B cell (primary cell): Measurements from ENCODE around the gene FBXO42.

Source experiments
- CTCF ChIP-seq: fragments of 200-600 bp; IDR thresholded peaks from one replicate; pipeline ENCODE4 v1.8.0; 2022; ENCODE audit warnings: antibody characterized with exemption, mild to moderate bottlenecking
- EZH2 ChIP-seq: IDR thresholded peaks from 2 replicates; pipeline ENCODE4 v1.6.1; 2012; ENCODE audit warnings: borderline replicate concordance, low read depth, mild to moderate bottlenecking, moderate library complexity, low read length; ENCODE audit not compliant: insufficient read depth, poor library complexity, severe bottlenecking

- TF ChIP-seq CTCF (no peak), EZH2 (no peak)
Measured at GRCh38 chr1:16260814-16261213, 91.5 kb downstream of the FBXO42 start.
